GM19438 (cell line): ENCODE results near the gene GPR89B.
"Not testable (repeated sequence)": the region's sequence is repeated elsewhere in the genome, so short reads cannot be mapped to it uniquely, and the experiment has no call there.

Source experiments
- ATAC-seq: cut with Tn5 transposase; IDR thresholded peaks from one replicate; pipeline ENCODE4 v1.9.1; 2021; ENCODE audit warnings: low read depth; ENCODE audit not compliant: unreplicated experiment

Gene GPR89B

GRCh38 chr1:147935296-147935695, 7.1 kb downstream of the GPR89B start:
- ATAC-seq = not testable (repeated sequence)

- ATAC-seq = not testable (repeated sequence)
These were observed 12.2 kb downstream of the GPR89B start for GRCh38 chr1:147940456-147940855.

DNA sequence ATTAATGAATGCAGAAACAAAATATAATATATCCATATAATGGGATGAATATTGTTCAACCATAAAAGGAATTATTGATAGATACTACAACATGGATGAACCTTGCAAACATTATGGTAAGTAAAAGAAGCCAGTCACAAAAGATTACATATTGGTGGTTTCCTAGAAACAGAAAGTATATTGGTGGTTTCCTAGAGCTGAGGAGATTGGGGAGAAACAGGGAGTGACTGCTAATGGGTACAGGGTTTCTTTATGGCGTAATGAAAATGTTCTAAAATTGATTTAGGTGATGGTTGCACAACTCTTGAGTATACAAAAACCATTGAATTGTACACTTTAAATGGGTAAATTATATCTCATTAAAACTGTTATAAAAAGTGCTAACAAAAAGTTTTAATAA, 14.3 kb downstream of the GPR89B start:
- not testable (repeated sequence) for ATAC-seq

DNA sequence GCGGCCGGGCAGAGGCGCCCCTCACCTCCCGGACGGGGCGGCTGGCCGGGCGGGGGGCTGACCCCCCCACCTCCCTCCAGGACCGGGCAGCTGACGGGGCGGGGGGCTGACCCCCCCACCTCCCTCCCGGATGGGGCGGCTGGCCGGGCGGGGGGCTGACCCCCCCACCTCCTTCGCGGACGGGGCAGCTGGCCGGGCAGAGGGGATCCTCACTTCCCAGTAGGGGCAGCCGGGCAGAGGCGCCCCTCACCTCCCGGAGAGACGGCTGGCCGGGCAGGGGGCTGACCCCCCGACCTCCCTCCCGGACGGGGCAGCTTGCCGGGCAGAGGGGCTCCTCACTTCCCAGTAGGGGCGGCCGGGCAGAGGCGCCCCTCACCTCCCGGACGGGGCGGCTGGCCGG, 21.3 kb downstream of the GPR89B start:
- ATAC-seq = not testable (repeated sequence)

- not testable (repeated sequence) for ATAC-seq
These were observed 30.7 kb downstream of the GPR89B start for GRCh38 chr1:147958906-147959305.

DNA sequence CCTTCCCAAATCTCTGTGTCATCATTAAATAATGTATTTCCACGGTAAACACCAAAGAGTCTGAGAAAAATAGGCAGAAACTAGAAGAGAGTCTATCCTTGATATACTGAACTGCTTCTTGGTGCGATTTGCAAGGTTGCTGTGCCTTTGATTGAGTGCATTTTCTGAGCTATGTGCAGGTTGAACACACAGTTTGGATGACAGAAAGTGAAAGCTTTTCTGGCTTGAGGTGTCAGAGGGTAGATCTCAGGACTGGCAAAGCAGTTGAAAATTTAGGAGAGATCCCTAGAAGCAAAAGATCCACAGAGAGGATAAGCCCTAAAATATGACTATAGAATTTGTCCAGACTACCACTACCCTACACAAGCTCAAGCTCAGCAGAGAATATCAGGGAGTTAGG, 31.5 kb downstream of the GPR89B start:
- not testable (repeated sequence) for ATAC-seq

- not testable (repeated sequence) for ATAC-seq
These were observed 36.4 kb downstream of the GPR89B start for GRCh38 chr1:147964575-147964974.

- not testable (repeated sequence) for ATAC-seq
These were observed 38.4 kb downstream of the GPR89B start for GRCh38 chr1:147966657-147967056.

DNA sequence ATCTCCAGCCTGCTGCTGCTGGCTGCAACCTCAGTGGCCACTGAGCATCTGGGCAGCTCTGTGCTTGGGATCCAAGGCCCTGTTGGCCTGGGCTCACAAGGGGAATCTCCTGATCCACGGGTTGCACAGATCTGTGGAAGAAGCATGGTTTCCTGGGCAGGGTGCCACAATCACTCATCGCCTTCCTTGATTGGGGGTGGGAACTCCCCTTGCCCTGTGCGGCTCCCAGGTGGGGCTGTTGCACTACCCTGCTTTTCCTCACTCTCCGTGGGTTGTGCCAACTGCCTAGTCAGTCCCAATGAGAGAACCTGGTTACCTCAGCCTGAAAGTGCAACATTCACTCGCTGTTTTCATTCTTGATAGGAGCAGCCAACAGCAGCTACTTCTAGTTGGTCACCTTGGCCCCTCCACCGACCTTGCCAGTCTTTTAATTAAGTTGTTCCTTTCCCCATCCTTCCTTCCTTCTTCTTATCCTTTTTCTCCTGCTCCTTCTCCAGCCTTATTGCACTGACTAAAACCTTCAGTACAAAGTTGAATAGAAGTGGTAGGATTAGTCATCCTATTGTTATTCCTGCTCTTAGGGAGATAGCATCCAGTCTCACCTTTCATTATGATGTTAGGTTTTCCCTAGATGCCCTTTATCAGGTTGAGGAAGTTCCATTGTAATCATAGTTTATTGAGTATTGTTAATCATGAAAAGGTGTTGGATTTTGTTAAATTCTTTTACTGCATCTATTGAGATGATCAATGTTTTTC, 50.9 kb downstream of the GPR89B start:
- ATAC-seq = not testable (repeated sequence)

DNA sequence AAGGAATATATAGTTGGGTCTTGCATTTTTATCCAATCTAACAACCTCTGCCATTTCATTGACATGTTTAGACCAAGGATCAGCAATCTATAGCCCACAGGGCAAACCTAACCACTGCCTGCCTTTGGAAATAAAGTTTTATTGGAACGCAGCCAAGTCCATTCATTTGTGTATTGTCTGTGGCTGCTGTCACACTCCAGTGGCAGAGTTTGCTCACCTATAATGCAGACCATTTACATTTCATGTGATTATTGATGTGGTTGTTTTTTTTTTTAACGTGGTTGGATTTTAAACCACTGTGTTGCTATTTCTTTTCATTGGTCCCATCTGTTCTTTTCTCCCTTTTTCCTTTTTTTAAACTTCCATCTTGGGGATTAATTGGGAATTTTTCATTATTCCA, 57.2 kb downstream of the GPR89B start:
- not testable (repeated sequence) for ATAC-seq

GRCh38 chr1:147987893-147988292, 59.7 kb downstream of the GPR89B start:
- not testable (repeated sequence) for ATAC-seq

- ATAC-seq = not testable (repeated sequence)
These were observed 64.7 kb downstream of the GPR89B start for GRCh38 chr1:147992916-147993315.

GRCh38 chr1:147993400-147993799, 65.2 kb downstream of the GPR89B start:
- not testable (repeated sequence) for ATAC-seq

- not testable (repeated sequence) for ATAC-seq
These were observed 65.8 kb downstream of the GPR89B start for GRCh38 chr1:147993825-147994615.

DNA sequence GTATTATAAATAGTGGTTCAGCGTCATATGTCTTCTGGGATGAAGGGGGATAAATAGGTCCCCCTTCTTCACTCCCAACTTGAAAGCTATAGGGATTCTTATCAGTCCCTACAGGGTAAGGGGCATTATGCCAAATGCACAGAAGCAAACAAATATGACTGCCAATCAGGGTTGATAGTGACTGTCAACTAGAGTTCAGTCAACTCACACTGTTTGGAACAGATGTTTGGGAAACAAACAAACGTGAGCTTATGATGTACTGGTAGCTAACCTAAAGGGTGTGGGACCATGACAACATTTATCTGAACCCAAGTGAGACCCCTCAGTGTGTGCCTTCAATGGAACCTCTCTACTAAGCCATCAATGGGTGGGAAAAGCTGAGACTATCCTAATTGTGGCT, 67.9 kb downstream of the GPR89B start:
- ATAC-seq = not testable (repeated sequence)

- ATAC-seq = not testable (repeated sequence)
These were observed 79.5 kb downstream of the GPR89B start for GRCh38 chr1:148007724-148008123.

DNA sequence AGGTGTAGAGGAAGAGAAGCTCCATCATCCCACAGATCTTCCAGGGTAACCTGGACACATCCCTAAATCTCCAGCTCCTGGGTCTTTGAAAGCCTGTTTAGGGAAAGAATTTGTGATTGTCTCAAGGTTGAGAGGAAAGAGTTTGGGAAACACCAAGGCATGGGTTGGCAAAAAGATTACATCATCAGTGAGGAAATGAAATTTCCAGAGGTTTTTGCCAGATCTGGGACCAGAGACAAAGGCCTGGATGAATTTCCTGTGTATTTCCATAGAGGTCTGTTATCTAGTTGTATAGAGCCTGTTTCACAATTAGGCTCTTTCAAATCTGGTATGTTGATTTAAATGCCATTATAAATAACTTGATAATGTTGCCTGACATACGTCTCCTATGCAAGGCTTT, 82.3 kb downstream of the GPR89B start:
- ATAC-seq = no peak

GRCh38 chr1:148013177-148014144, 85.2 kb downstream of the GPR89B start:
- ATAC-seq = not testable (repeated sequence)

- not testable (repeated sequence) for ATAC-seq
These were observed 86.3 kb downstream of the GPR89B start for GRCh38 chr1:148014289-148015200.
